IPS DF 6.9 (cell line): ENCODE measurements around the gene WLS.

Source experiments
- DNase-seq: peaks from one replicate; pipeline ENCODE4 v3.0.0-alpha.2; 2013; ENCODE audit warnings: low read depth, low spot score
- H3K27ac ChIP-seq: one replicate; pipeline ENCODE4 v1.5.1; 2013; ENCODE audit warnings: low read length, control low read depth
- H3K27me3 ChIP-seq: 2 replicates; pipeline ENCODE4 v1.6.1; 2013; ENCODE audit warnings: mild to moderate bottlenecking, low read length; ENCODE audit not compliant: control insufficient read depth, insufficient read depth
- H3K36me3 ChIP-seq: 2 replicates; pipeline ENCODE4 v1.6.1; 2013; ENCODE audit warnings: low read length; ENCODE audit not compliant: control insufficient read depth, insufficient read depth
- H3K4me1 ChIP-seq: 2 replicates; pipeline ENCODE4 v1.6.1; 2013; ENCODE audit warnings: low read length; ENCODE audit not compliant: control insufficient read depth, insufficient read depth
- H3K4me3 ChIP-seq: 2 replicates; pipeline ENCODE4 v1.5.1; 2013; ENCODE audit warnings: mild to moderate bottlenecking, low read length
- H3K9me3 ChIP-seq: 2 replicates; pipeline ENCODE4 v1.6.1; 2013; ENCODE audit warnings: low read length, inconsistent platforms; ENCODE audit not compliant: control insufficient read depth, insufficient read depth
- WGBS: extraction: QIAGEN DNeasy Blood & Tissue Kit; methylation state at CpG from one replicate; pipeline ENCODE4 v1.1.7; 2013; ENCODE audit warnings: mixed read lengths, missing lambda C conversion rate; ENCODE audit not compliant: insufficient read length, insufficient coverage; 5-methylcytosine and 5-hydroxymethylcytosine counted together

The WLS gene

DNA sequence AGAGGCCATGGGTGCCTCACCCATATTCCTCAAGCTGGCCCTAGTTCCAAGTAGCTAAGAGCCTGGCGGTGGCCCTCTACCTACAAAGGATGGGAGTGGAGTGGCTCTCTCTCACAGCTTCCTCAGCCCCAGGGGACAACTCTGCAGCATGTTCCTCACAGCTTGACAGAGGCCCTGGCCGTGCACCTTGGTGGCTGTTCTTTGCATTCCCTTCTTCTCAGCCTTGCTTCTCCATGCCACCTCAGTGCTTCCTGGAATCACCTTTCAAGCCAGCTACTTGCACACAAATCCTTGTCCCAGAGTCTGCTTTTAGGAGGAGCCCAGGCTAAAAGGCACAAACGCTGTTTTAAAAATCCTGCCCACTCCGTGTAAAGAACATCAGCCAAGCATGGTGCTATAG, 112.9 kb downstream of the WLS start:
- H3K4me1 ChIP-seq: no peaks in the 10 kb centered on the region; the same call in 1 of the 2 replicates

DNA sequence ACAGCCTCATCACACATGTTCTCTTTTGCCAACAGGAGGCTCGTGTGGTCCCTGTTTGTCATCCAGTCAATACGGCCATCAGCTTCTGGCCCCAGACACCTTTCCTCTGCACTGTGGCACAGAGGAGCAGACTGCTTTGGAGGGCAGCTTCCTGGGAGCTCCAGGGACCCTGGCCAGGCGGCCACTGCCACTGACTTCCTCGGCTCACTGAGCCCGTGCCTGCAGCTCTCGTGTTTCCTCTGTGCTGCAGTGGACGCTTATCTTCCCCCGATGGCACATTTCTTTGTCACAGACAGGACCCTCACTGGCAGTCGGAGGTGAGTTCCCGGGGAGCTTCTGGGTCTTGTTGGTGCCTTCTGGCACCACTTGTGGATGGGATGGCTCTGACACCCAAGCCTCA, 114.9 kb downstream of the WLS start:
- Histone ChIP-seq H3K27ac (no peak overlapping the region), H3K27me3 (no peaks in the 10 kb centered on the region), H3K4me3 (no peak overlapping the region), H3K4me1 (no peaks in the 10 kb centered on the region; the same call in 1 of the 2 replicates), H3K36me3 (no peaks in the 10 kb centered on the region), H3K9me3 (no peaks in the 10 kb centered on the region)
- DNase-seq: no peak
- no CpG with 5 or more reads among the region's 10 CpGs for WGBS

More for the DNA sequence above, 112.9 kb downstream of the WLS start:
- no peak for DNase-seq
- Histone ChIP-seq H3K4me3 (no peak overlapping the region), H3K36me3 (no peaks in the 10 kb centered on the region), H3K9me3 (no peaks in the 10 kb centered on the region), H3K27ac (no peak overlapping the region), H3K27me3 (no peaks in the 10 kb centered on the region)
- no CpG with 5 or more reads among the region's 4 CpGs for WGBS

DNA sequence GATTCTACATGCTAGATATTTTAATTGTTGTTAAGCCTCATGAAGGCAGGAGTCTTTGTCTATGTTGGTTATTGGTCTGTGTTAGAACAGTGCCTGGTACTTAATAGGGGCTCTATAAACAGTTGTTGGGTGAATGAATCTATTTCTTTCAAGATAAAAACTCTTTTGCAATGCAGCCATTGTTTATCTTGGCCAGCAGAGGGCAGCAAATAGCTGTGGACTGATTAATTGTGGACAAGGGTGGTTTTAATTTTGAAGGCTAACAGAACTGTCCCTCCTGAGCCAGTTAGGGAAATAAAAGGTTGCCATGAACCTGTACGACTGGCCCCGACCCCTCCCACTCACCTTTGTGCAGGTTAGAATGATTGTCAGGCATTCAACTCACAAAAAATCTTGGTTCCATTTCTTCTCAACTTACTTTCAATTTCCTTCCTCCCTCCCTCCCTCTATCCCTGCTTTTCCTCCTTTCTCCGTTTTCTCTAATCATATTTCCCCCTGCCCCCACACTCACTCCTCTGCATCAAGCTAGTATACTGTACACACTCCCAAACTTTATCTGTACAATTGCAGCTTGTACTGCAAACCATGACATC, 115.6 kb downstream of the WLS start:
- no peak overlapping the region for H3K4me3 ChIP-seq
- WGBS: 100% methylated on average over 1 of the region's 3 CpGs
- H3K27ac ChIP-seq: no peak overlapping the region
- peak; percentile 27 for DNase-seq
- H3K9me3 ChIP-seq: no peaks in the 10 kb centered on the region
- H3K4me1 ChIP-seq: no peaks in the 10 kb centered on the region; the same call in 1 of the 2 replicates
- no peaks in the 10 kb centered on the region for H3K27me3 ChIP-seq
- H3K36me3 ChIP-seq: no peaks in the 10 kb centered on the region

DNA sequence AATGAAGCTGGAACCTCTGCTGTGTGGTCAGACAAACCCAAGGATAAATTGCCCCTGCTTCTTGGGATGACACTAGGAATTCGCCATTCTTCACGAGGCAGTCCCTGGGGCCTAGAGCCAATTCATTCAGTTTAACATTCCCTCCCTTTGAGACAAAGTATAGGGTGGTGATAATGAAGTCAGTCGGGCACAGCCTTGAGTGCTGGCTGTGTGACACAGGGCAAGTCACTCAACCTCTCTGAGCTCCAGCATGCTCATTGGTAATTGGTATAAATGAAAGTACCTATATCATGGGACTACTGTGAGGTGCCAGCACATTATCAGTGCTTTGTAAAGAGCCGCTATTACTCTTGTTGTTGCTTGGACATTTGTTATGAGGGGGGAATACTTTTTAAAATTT, 117.0 kb downstream of the WLS start:
- no peaks in the 10 kb centered on the region; the same call in 1 of the 2 replicates for H3K4me1 ChIP-seq
- no peak for DNase-seq
- WGBS: no CpG with 5 or more reads among the region's 4 CpGs

DNA sequence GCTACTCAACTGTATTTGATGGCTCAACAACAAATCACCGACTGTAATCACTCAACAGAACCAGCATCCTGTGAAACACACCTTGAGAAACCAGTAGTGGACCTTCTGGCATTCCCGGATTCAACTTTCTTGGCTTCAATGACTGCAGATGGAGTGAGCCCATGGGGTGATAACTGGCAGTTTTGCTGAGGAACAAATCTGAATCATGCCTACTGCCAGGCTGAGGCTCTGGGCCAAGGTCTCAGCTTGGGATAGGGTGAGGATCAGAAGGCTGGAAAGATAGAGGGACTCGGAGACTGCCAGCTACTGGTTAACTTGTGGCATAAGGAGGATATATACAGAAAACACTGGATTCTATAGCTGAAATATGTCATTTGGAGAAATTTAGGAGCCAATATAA, 118.4 kb downstream of the WLS start:
- H3K4me3 ChIP-seq: no peak overlapping the region
- H3K36me3 ChIP-seq: no peaks in the 10 kb centered on the region
- H3K27me3 ChIP-seq: no peaks in the 10 kb centered on the region
- no peak for DNase-seq
- no peaks in the 10 kb centered on the region for H3K4me1 ChIP-seq
- no peaks in the 10 kb centered on the region for H3K9me3 ChIP-seq
- no CpG with 5 or more reads among the region's 3 CpGs for WGBS
- H3K27ac ChIP-seq: no peak overlapping the region

More for the DNA sequence above, 117.0 kb downstream of the WLS start:
- Histone ChIP-seq H3K27ac (no peak overlapping the region), H3K36me3 (no peaks in the 10 kb centered on the region), H3K4me3 (no peak overlapping the region), H3K27me3 (no peaks in the 10 kb centered on the region), H3K9me3 (no peaks in the 10 kb centered on the region)

DNA sequence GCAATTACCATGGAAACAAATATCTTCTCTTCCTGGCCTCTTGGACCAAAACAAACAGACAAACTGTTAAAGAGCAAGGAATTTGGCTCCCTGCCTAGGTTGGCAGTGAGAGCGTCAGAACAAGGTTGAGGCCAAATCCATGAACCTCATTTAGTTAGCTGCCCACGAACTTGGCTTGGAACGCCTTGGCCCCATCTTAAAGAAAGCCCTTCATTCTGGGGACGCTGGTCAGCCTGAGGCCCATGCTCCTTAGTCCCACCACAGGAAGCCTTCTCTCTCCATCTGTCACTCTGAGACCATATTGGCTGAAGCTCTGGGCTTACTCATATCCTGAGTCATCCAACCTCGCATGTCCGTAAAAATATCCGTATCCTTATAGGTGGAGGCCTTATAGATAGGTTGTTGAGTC, 119.5 kb downstream of the WLS start:
- DNase-seq: no peak
- no peaks in the 10 kb centered on the region for H3K9me3 ChIP-seq
- no peak overlapping the region for H3K4me3 ChIP-seq
- no CpG with 5 or more reads among the region's 7 CpGs for WGBS
- H3K27me3 ChIP-seq: no peaks in the 10 kb centered on the region
- H3K27ac ChIP-seq: no peak overlapping the region
- H3K36me3 ChIP-seq: no peaks in the 10 kb centered on the region
- H3K4me1 ChIP-seq: no peaks in the 10 kb centered on the region

DNA sequence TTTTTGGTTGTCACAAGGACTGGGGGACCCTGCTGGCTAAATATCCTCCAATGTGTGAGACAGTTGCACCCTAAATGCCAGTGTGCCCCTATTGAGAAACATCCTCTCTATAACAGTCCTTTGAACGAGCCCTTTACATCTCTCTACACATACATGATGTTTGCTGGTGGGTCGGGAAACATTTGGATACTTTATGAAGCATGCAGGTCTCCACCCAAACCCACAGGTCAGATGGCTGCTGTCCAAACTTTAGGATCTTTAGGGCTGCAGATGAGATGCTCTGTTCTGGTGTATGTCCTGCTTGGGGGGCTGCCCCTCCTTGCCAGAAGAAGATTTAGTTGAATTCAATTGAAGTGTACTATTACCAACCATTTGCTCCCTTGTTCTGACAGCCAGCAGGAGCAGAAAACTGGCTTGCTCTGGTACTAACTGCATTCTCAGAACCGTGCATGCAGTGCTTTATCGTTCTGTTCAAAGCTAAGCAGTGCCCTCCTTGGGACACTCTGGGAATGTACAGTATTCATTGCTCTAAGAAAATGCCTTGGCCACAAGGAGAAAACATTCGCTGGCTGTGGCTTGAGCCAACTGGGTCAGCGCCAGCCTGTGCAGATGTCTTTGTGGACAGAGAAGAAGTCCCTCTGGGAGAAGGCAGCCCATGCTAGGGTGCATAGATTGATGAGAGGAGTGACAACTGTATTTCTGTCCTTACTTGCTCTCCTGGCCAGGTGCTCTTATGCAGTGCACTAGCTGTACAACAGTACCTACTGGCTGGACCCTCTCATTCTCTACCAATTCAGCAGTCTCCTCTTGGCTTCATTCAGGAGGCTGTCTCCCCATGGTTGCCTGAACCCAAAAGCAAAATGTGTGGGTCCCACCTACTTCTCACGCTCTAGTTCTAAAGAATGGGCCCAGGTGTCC, 120.5 kb downstream of the WLS start:
- H3K9me3 ChIP-seq: no peaks in the 10 kb centered on the region
- H3K4me3 ChIP-seq: no peak overlapping the region
- DNase-seq: peak; percentile 4
- WGBS: no CpG with 5 or more reads among the region's 7 CpGs
- H3K4me1 ChIP-seq: peaks cover 1% of the 10 kb centered on the region; the same call in 1 of the 2 replicates
- no peaks in the 10 kb centered on the region for H3K36me3 ChIP-seq
- H3K27me3 ChIP-seq: no peaks in the 10 kb centered on the region
- no peak overlapping the region for H3K27ac ChIP-seq

DNA sequence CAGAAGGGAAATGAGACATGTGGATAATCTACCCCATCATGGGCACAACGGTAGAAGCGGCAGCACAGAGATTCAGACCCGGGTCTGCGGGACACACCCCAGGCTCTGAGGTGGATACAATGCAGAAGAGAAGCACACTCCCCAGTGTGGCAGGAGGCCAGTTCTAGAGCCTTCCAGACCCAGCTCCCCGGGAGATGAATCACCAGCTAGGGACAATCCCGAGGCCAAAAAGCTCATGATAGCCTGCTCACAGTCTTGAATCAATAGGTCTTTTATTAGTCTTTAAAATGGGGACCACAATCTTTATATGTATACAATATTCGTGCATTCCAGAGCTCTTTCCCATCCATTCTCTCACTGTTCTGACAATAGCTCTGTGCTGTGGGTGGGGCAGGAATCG, 124.6 kb downstream of the WLS start:
- H3K4me3 ChIP-seq: no peak overlapping the region
- DNase-seq: no peak
- peaks cover 1% of the 10 kb centered on the region; the same call in 1 of the 2 replicates for H3K4me1 ChIP-seq
- H3K9me3 ChIP-seq: no peaks in the 10 kb centered on the region
- no peaks in the 10 kb centered on the region for H3K36me3 ChIP-seq
- H3K27me3 ChIP-seq: no peaks in the 10 kb centered on the region
- no CpG with 5 or more reads among the region's 8 CpGs for WGBS
- no peak overlapping the region for H3K27ac ChIP-seq

DNA sequence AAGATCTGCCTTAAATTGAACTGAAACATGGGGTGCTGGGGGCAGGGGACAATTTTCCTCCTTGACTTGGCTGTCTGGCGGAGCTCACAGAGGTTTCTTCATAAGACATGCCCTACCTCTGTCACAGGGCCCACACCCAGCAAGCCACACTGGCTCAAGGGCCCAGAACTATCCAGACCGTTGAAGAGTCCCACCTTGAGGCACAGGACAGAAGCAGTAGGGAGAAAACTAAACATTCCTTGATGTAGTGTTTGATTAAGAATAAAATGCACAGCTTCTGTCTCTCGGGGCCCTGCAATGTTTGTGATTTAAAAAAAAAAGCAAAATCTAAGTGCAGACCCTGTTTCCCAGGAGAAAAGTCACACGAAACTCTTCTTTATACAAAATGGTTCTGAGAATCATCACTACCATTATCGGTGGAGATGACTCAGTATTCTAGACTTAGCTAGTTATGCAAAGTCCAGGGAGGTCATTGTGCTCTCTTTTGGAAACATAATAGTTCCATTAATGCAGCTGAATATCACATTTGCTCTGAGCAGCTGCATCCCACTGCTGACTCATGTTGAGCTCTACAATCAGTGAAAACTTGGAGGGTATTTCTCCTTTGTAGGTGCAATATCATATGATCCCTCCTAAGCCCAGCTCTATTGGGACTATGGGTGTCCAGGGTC, 128.3 kb downstream of the WLS start:
- Histone ChIP-seq H3K4me1 (peaks cover 1% of the 10 kb centered on the region; the same call in 1 of the 2 replicates), H3K9me3 (no peaks in the 10 kb centered on the region), H3K4me3 (no peak overlapping the region), H3K36me3 (no peaks in the 10 kb centered on the region), H3K27me3 (no peaks in the 10 kb centered on the region), H3K27ac (no peak overlapping the region)
- no peak for DNase-seq
- WGBS: no CpG with 5 or more reads among the region's 5 CpGs

DNA sequence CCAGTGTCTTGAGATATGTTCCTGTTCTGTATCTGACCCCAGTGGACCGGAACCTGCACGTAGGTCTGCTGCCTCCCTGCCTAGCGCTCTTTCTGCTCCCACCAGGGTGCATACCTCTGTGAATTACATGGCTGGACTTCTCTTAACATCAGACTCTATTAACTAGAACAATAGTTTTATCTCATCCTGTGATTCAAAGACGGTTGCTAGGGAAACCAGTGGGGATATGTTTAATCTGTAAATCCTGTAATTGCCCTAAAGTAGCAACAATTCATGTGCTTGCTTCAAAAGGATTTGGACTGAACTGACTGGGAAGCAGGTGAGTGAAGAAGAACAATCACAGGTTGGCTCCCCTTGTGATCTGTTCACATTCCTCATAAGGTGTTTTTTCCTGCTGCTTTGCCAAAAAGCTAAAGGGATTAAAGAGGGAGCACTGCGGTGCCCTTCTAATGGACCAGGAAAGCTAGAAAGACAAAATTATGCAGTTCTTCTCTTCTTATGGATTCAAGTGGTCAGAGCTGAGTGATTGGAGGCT, 129.2 kb downstream of the WLS start:
- no peak for DNase-seq
- H3K27me3 ChIP-seq: no peaks in the 10 kb centered on the region
- no CpG with 5 or more reads among the region's 5 CpGs for WGBS
- no peaks in the 10 kb centered on the region for H3K36me3 ChIP-seq
- no peak overlapping the region for H3K4me3 ChIP-seq
- H3K4me1 ChIP-seq: peaks cover 1% of the 10 kb centered on the region; the same call in 1 of the 2 replicates
- no peak overlapping the region for H3K27ac ChIP-seq
- no peaks in the 10 kb centered on the region for H3K9me3 ChIP-seq
